Breast epithelium (tissue), 4 donors: Measurements from ENCODE around the gene TMEM236. TPM values are rescaled to one million over a fixed set of nuclear protein-coding genes. Genes with fewer than 3 reads are reported as not detected.

Source experiments
- DNase-seq, 2 donors: peaks; one replicate each; pipeline ENCODE4 v3.0.0-alpha.2; 2019; ENCODE audit warnings: low spot score in 2 of 2
- H3K27ac ChIP-seq, 2 donors: fragments of 200-600 bp; sonication (generic) in 1 of 2; one replicate each; pipeline ENCODE4 v1.5.1; 2016 to 2019; ENCODE audit warnings: mild to moderate bottlenecking in 1 of 2
- H3K27me3 ChIP-seq, 2 donors: fragments of 200-600 bp; sonication (generic) in 1 of 2; one replicate each; pipeline versions ENCODE4 v1.5.1 to v1.6.0; 2017 to 2019; ENCODE audit warnings: control low read depth in 1 of 2, mild to moderate bottlenecking in 1 of 2
- H3K36me3 ChIP-seq: fragments of 200-600 bp; one replicate; pipeline ENCODE4 v1.5.1; 2019
- H3K4me1 ChIP-seq, 2 donors: fragments of 200-600 bp; sonication (generic); one replicate each; pipeline ENCODE4 v1.5.1; 2016 to 2019; ENCODE audit warnings: control low read depth in 1 of 2
- H3K4me3 ChIP-seq, 3 donors: fragments of 200-600 bp; sonication (generic); 1 replicate in 2 of 3; 2 replicates in 1 of 3; pipeline ENCODE4 v1.5.1; 2016 to 2019; ENCODE audit warnings: mild to moderate bottlenecking in 3 of 3, moderate library complexity in 2 of 3
- H3K9me3 ChIP-seq, 2 donors: fragments of 200-600 bp; sonication (generic) in 1 of 2; one replicate each; pipeline ENCODE4 v1.5.1; 2016 to 2019; ENCODE audit warnings: control low read depth in 1 of 2
- POLR2A ChIP-seq: fragments of 450-650 bp; IDR thresholded peaks from one replicate; pipeline ENCODE4 v1.6.1; 2016; ENCODE audit warnings: antibody characterized with exemption, mild to moderate bottlenecking, moderate library complexity
- POLR2AphosphoS5 ChIP-seq, 3 donors: sonication (generic); formaldehyde crosslinking; IDR thresholded peaks; one replicate each; pipeline ENCODE4 v1.6.1; 2017; ENCODE audit warnings: antibody characterized with exemption in 3 of 3
- intact Hi-C: fragments of 100-400 bp; cut with DNase I; formaldehyde crosslinking; loops from one replicate; pipeline ENCODE4 v1.15.1; 2023; ENCODE audit warnings: low total_unique reads
- total RNA-seq, 3 donors: library from RNA; depleted of rRNA; stranded (reverse); fragments of >200 nt; gene quantifications; one replicate each; pipeline ENCODE4 v1.1.0, GENCODE V29; 2016
- TF ChIP-seq, protein P1 (sequence below), 3 donors: fragments of 450-650 bp; IDR thresholded peaks; one replicate each; pipeline ENCODE4 v1.5.1; 2016 to 2017; ENCODE audit warnings: antibody characterized with exemption in 3 of 3, mild to moderate bottlenecking in 3 of 3, moderate library complexity in 3 of 3

TMEM236 gene
- total RNA-seq, 3 donors from 2014 or later: 0.59 to 2.9 (median 0.66) TPM

- H3K4me1 ChIP-seq: no peaks in the 10 kb centered on the region
- H3K9me3 ChIP-seq: no peaks in the 10 kb centered on the region
- intact Hi-C loops: no loop called here
- no peaks in the 10 kb centered on the region for H3K27me3 ChIP-seq
- DNase-seq: no peak
- TF ChIP-seq, protein P1, sequence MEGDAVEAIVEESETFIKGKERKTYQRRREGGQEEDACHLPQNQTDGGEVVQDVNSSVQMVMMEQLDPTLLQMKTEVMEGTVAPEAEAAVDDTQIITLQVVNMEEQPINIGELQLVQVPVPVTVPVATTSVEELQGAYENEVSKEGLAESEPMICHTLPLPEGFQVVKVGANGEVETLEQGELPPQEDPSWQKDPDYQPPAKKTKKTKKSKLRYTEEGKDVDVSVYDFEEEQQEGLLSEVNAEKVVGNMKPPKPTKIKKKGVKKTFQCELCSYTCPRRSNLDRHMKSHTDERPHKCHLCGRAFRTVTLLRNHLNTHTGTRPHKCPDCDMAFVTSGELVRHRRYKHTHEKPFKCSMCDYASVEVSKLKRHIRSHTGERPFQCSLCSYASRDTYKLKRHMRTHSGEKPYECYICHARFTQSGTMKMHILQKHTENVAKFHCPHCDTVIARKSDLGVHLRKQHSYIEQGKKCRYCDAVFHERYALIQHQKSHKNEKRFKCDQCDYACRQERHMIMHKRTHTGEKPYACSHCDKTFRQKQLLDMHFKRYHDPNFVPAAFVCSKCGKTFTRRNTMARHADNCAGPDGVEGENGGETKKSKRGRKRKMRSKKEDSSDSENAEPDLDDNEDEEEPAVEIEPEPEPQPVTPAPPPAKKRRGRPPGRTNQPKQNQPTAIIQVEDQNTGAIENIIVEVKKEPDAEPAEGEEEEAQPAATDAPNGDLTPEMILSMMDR (IDR thresholded peaks at IDR 0.05): no peak
- TF ChIP-seq POLR2AphosphoS5 (IDR thresholded peaks at IDR 0.05): no peak
- TF ChIP-seq POLR2A: no peak
- H3K36me3 ChIP-seq: no peaks in the 10 kb centered on the region
- H3K4me3 ChIP-seq: no peak overlapping the region
- H3K27ac ChIP-seq: no peak overlapping the region
Measured at GRCh38 chr10:17779784-17780183, 27.8 kb downstream of the TMEM236 start.

GRCh38 chr10:17780727-17781126, 28.7 kb downstream of the TMEM236 start:
- intact Hi-C loops: no loop called here
- no peak for TF ChIP-seq POLR2A
- TF ChIP-seq, protein P1 (IDR thresholded peaks at IDR 0.05): no peak
- no peak for TF ChIP-seq POLR2AphosphoS5 (IDR thresholded peaks at IDR 0.05)
- H3K27me3 ChIP-seq: no peaks in the 10 kb centered on the region
- no peaks in the 10 kb centered on the region for H3K9me3 ChIP-seq
- no peaks in the 10 kb centered on the region for H3K4me1 ChIP-seq
- H3K36me3 ChIP-seq: no peaks in the 10 kb centered on the region
- no peak for DNase-seq
- H3K27ac ChIP-seq: no peak overlapping the region
- H3K4me3 ChIP-seq: no peak overlapping the region

DNA sequence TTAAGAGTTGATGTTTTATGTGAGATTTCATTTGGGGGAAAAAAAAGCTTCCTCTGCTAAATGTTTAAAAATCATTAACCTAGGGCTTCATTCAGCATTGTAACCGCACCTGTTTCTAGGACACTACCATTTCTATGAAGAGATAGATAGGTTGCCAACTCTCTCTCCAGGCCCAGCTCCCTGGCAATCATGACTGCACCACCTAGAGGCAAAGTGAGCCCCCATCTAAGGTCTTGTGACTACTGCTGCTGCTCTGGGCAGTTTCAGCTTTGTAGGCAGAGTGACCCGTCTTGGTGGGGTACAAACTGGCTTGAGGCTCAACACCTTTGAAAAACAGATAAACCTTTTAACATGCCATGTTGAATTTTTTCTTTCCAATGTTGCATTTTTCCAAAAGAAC, 29.9 kb downstream of the TMEM236 start:
- H3K9me3 ChIP-seq: no peaks in the 10 kb centered on the region
- DNase-seq: no peak
- intact Hi-C loops: no loop called here
- H3K27ac ChIP-seq: no peak overlapping the region
- no peaks in the 10 kb centered on the region for H3K36me3 ChIP-seq
- no peaks in the 10 kb centered on the region for H3K4me1 ChIP-seq
- TF ChIP-seq, protein P1 (IDR thresholded peaks at IDR 0.05): no peak
- TF ChIP-seq POLR2A (no peak), POLR2AphosphoS5 (IDR thresholded peaks at IDR 0.05) (no peak)
- no peak overlapping the region for H3K4me3 ChIP-seq
- no peaks in the 10 kb centered on the region for H3K27me3 ChIP-seq

GRCh38 chr10:17782921-17783665, 31.1 kb downstream of the TMEM236 start:
- no peak overlapping the region for H3K4me3 ChIP-seq
- intact Hi-C loops: no loop called here
- TF ChIP-seq, protein P1 (IDR thresholded peaks at IDR 0.05): no peak
- TF ChIP-seq POLR2AphosphoS5 (IDR thresholded peaks at IDR 0.05) (no peak), POLR2A (no peak)
- H3K27ac ChIP-seq: no peak overlapping the region
- no peaks in the 10 kb centered on the region for H3K9me3 ChIP-seq
- no peak for DNase-seq
- H3K36me3 ChIP-seq: no peaks in the 10 kb centered on the region
- no peaks in the 10 kb centered on the region for H3K4me1 ChIP-seq
- no peaks in the 10 kb centered on the region for H3K27me3 ChIP-seq

DNA sequence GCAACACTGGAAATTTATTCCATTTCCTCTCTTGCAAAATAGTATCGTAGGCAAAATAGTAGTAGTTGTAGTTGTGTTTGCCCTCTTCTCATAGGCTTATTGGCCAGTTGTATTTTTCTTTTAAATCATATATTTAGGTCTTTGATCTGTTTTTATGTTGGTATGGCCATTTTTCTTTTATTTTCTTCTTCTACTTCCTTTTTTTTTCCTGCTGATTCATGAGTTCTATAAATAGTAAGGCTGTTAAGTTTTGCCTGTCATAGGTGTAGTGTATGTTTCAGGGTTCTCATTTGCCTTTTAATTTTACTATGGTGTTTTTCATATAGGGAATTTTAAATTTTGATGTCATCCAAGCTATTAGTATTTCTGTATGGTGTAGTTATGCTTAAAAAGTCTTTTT, 31.8 kb downstream of the TMEM236 start:
- H3K4me1 ChIP-seq: no peaks in the 10 kb centered on the region
- H3K36me3 ChIP-seq: no peaks in the 10 kb centered on the region
- DNase-seq: no peak
- no peaks in the 10 kb centered on the region for H3K9me3 ChIP-seq
- TF ChIP-seq, protein P1 (IDR thresholded peaks at IDR 0.05): no peak
- no peak for TF ChIP-seq POLR2AphosphoS5 (IDR thresholded peaks at IDR 0.05)
- no peak for TF ChIP-seq POLR2A
- H3K4me3 ChIP-seq: no peak overlapping the region
- H3K27ac ChIP-seq: no peak overlapping the region
- no peaks in the 10 kb centered on the region for H3K27me3 ChIP-seq
- intact Hi-C loops: no loop called here
